ENCODE measurements around the gene CRYGD.
A peak's percentile ranks its signal among the peaks of the same experiment; 100 is the strongest.

CRYGD gene

GRCh38 chr2:208077276-208077675, 47.0 kb downstream of the CRYGD start:
- peak; percentile 57 for DNase-seq

- DNase-seq, result no peak
Observed at GRCh38 chr2:208074610-208075356, 49.5 kb downstream of the CRYGD start.

DNA sequence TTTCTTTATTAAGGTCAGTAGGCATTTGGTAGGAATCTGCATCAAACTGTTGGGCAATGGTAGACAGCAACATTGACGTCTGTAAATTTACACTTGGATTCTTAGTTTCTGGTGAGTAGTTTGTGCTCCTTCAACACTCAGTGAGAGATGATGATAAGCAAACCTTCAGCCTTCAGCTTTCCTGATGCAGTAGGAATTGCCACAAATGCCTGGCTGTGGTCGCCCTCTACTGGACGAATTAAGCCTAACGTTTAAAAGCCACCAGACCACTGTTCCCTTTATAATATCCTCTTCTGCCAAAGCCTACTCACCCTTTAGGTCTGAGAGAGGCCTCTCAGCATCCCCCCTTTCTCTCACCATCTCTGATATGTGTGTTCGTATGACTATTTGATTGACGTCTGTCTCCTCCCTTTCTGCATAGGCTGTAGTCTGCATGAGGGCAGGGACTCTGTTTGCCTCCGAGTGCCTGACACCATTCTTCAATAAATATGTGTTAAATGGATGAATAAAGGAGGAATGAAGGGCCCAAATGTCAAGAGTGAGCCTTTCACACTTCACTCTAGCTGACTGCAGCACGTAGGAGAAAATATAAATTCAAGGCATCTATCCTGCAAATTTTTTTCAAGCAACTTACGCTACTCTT, 52.0 kb downstream of the CRYGD start:
- peak; percentile 47 for DNase-seq

Measured in fibroblast of skin of right quadriceps (primary cell).